Endometrial microvascular endothelial cells (primary cell): Measurements from ENCODE around the gene L3MBTL1. TPM values are rescaled to one million over a fixed set of nuclear protein-coding genes. Genes with fewer than 3 reads are reported as not detected.

Source experiments
- in situ Hi-C: cut with HindIII; loops from 2 replicates; pipeline ENCODE4 v1.10.0; 2017; ENCODE audit warnings: low sequenced_read_pairs, low pct_unique_long_range_greater_than_20kb; ENCODE audit errors: inconsistent ontology term
- total RNA-seq: library from RNA; depleted of rRNA; stranded (reverse); fragments of >200 nt; gene quantifications from one replicate; pipeline ENCODE4 v1.2.3, GENCODE V29; 2015; ENCODE audit errors: inconsistent ontology term

L3MBTL1 gene
- total RNA-seq, 1 donor from 2014 or later = 1.3 TPM

GRCh38 chr20:43545837-43546578 lies 38.5 kb downstream of the L3MBTL1 start:
- in situ Hi-C loops = no loop called here

- in situ Hi-C loops = no loop called here
These were observed 40.9 kb downstream of the L3MBTL1 start for GRCh38 chr20:43548273-43548880.

- in situ Hi-C loops = no loop called here
These were observed 42.0 kb downstream of the L3MBTL1 start for GRCh38 chr20:43549416-43550065.

DNA sequence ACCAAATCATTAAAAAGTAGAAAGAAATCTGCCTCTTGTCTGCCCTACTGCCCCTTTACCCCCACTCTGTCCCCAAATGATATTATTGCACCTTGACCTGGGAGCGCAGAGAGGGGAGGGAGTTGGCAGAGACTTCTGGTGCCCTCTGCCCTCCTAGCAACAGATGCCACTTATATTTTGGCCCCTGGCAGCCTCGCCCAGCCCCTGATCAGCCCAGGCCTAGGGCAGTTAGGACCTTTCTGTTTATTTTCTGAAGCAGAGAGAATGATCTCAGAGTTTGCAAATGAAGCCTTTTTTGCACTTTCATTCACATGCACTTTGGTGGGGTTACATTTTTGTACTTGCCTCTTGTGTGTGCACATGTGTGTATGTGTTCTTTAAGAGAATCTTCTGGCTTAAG lies 43.0 kb downstream of the L3MBTL1 start:
- in situ Hi-C loops = no loop called here

DNA sequence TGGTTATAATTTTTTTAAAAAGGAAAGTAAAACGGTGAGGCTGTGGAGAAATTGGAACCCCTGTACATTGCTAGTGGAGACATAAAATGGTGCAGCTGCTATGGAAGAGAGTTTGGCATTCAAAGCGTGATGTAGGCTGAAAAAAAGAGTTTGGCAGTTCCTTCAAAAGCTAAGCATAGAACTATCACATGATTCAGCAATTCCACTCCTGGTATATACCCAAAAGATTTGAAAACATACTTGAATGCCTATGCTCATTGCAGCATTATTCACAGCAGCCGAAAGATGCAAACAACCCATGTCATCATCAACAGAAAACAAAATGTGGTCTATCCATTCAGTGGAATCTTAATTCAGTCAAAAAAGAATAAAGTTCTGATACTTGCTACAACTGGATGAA lies 46.9 kb downstream of the L3MBTL1 start:
- in situ Hi-C loops = no loop called here

GRCh38 chr20:43558412-43559146 lies 51.1 kb downstream of the L3MBTL1 start, which contains the start of gene SGK2:
Gene SGK2 (plus strand): TSS chr20:43559027. CDS start chr20:43566496, 7,469 bp downstream.
- in situ Hi-C loops = no loop called here

DNA sequence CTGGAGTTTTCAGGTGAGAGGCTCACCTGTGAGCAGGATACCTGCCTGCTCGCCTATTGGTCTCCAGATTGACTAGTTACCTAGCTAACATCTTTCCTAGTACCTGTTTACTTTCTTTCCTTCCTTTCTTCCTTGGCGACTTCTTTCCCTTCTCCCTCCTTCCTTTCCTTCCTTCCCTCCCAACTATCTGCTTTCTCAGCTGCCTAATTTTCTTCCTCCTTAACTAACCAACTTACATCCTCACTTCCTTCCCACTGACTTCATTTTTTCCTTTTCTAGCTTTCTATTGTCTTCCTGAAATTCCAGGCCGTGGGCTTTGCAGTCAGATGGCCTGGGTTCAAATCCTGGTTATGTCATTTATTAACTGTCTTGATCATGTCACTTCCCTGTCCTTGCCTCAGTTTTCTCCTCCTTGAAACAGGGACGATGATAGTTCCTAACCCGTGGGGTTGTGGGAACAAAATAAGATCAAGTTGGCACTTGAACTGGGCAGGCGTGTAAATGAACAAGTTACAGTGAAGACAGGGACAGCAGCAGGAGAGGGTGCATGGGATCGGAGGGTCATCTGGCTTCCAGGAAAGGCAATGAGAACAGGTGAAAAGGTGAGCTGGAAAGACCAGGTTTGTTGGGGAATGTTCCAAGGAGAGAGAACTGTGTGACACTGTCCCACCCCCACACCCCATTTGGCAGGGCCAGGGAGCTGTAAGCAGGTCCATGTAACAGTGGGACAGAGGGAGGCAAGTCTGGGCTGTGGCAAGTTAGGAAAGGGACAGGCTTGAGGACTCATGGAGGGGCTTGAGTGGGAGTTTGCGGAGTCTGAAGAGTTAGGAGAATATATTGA lies 51.9 kb downstream of the L3MBTL1 start:
- in situ Hi-C loops = no loop called here

DNA sequence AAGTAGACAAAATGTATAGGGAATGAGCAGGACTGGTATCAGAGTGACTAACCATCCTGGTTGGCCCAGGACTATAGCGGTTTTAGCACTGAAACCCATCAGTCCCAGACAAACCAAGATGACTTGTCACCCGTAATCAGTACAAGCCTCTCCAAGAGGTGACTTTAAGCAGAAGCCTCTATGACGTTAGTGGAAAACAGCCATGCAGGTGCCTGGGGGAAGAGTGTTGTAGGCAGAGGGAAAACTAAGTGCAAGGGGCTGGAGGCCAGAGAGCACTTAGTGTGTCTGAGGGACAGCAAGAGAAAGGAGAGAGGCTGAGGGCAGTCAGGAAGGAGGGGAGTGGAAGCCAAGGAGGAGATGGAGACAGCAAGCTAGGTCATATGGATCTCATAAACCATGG lies 53.5 kb downstream of the L3MBTL1 start:
- in situ Hi-C loops = no loop called here

- in situ Hi-C loops = no loop called here
These were observed 55.9 kb downstream of the L3MBTL1 start for GRCh38 chr20:43563429-43563828.

DNA sequence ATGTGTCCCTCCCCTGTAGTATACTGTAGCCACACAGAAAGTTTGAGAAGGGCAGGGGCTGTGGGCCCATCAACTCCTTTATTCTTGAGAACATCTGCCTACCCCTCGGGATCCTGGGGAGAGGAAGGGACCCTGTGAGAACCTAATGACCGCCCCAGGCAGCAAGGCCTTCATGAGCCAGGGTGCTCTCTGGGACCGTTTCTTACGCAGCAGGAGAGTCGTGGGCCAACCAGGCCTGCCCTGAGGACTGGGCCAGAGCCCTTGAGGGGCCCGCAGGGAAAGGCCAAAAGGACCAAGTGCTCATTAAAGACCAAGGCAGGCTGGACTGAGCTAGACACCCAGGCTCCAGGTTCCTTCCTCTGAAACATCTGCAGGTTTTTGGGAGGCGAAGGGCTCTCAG lies 56.5 kb downstream of the L3MBTL1 start:
- in situ Hi-C loops = no loop called here

- in situ Hi-C loops = no loop called here
These were observed 57.0 kb downstream of the L3MBTL1 start for GRCh38 chr20:43564455-43564854.

DNA sequence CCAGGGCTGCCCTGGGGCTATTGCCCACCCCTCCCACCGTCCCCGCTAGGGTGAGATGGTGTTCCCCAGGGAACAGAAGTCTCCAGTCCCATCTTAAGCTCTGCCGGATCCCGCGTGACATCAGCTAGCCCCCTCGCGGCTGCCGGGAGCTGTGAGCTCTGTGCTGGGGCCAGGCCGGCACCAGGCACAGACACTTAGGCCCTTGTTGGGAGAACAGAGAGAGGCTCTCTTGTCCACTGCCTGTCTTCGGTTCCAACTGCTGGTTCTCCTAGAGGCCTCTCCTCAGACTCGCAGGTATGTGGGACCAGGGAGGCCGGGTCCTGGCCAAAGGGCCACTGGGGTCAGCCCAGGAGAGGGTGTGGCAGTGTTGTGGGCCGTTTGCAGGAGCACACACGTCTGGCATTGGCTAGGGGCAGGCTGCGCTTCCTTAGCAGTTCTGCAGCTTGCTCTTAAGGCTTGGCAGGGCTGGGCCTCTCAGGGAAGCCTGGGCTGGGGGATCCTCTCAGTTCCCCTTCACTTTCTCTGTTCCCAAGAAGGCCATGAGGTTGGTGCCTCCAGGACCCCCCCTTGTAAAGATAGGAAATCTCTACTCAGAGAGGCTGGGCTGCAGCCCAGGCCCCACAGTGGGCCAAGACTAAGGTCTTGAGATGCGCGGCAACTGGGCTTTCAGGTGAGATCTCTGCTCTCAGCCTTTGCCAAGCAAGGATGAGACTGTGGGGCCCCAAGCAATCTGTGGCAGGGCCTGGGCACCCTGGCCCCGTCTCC lies 57.7 kb downstream of the L3MBTL1 start:
- in situ Hi-C loops = no loop called here

- in situ Hi-C loops = no loop called here
These were observed 58.2 kb downstream of the L3MBTL1 start for GRCh38 chr20:43565758-43566104.

- in situ Hi-C loops = no loop called here
These were observed 60.0 kb downstream of the L3MBTL1 start for GRCh38 chr20:43567477-43567876.

DNA sequence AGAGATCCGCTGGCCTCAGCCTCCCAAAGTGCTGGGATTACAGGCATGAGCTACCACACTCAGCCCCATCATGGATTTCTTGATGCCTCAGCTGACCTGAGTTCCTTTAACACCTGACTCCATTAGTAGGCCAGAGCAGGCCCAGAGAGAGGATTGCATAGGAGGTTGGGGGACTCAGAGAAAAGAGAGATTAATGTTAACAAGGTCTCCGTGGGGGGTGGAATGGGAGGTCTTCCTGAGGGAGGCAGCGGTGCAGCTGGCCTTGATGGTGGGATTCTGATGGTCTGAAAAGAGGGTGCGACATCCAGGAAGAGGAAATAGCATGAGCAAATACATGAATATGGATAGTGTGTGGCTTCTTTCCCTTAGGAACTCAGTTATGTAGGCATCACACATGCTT lies 61.2 kb downstream of the L3MBTL1 start:
- in situ Hi-C loops = no loop called here

DNA sequence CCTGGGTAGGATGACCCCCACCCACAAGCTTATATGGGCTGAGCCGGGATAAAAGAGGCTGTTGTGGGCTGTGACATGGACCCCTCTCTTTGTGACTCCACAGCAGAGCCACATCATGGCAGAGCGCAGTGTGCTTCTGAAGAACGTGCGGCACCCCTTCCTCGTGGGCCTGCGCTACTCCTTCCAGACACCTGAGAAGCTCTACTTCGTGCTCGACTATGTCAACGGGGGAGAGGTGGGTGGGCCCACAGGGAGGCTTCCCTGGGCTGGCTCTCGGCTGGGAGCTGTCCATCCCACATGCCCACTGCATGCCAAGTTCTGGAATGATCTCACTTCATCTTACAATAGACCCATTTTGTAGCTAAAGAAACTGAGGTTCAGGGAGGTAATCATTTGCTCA lies 61.8 kb downstream of the L3MBTL1 start:
- in situ Hi-C loops = no loop called here

DNA sequence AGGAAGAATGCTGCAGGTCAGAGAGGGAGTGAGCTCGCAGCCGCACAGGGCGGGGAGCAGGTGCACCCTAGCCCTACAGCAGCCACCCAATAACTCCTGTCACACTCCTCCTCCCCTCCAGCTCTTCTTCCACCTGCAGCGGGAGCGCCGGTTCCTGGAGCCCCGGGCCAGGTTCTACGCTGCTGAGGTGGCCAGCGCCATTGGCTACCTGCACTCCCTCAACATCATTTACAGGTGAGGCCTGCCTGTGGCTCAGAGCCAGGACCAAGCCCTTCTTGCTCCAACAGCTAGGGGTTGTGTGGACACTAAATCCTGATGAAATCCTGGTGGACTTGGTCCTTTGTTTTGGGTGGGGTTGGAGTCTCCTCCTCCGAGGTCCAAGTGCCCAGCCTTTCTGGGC lies 63.0 kb downstream of the L3MBTL1 start:
- in situ Hi-C loops = no loop called here

GRCh38 chr20:43571310-43571709 lies 63.8 kb downstream of the L3MBTL1 start:
- in situ Hi-C loops = no loop called here
